Caco-2 (cell line): ENCODE results near the gene PITX2. TPM values are rescaled to one million over a fixed set of nuclear protein-coding genes. Genes with fewer than 3 reads are reported as not detected.
A peak's percentile ranks its signal among the peaks of the same experiment; 100 is the strongest.

ENCODE experiments used
- BruUV-seq: library from RNA; stranded (reverse); fragments of 400-500 nt; replicated peaks from 2 replicates; lab custom pipeline; 2021; lab: Mats Ljungman, UMichigan
- CTCF ChIA-PET: fragments of 300-600 bp; sonication (Branson Sonifier 250); formaldehyde crosslinking; loops from one replicate; lab custom pipeline; 2022; ENCODE audit warnings: antibody characterized with exemption; lab: Charles Lee
- POLR2A ChIA-PET: fragments of 300-600 bp; sonication (Branson Sonifier 250); formaldehyde crosslinking; loops from one replicate; lab custom pipeline; 2022; ENCODE audit warnings: antibody characterized with exemption; lab: Charles Lee
- DNase-seq, 2 experiments: peaks; one replicate each; pipeline versions ENCODE4 v3.0.0 to v3.0.0-alpha.2; 2020 to 2022
- H3K27me3 ChIP-seq: replicated peaks from 2 replicates; pipeline ENCODE4 v1.6.0; 2011; ENCODE audit warnings: low read length; ENCODE audit not compliant: control insufficient read depth, insufficient read depth
- H3K36me3 ChIP-seq: 2 replicates; pipeline ENCODE4 v1.5.1; 2011; ENCODE audit warnings: low read length; ENCODE audit not compliant: control insufficient read depth, insufficient read depth
- H3K4me1 ChIP-seq: fragments of 250-450 bp; sonication (Bioruptor Pico); 2 replicates; pipeline ENCODE4 v1.5.1; 2020; ENCODE audit warnings: mild to moderate bottlenecking
- H3K4me3 ChIP-seq: 2 replicates; pipeline ENCODE4 v1.5.1; 2011; ENCODE audit warnings: low read depth, mild to moderate bottlenecking, control low read depth, low read length
- H3K9me3 ChIP-seq: fragments of 250-450 bp; sonication (Bioruptor Pico); 2 replicates; pipeline ENCODE4 v1.5.1; 2020; ENCODE audit warnings: mild to moderate bottlenecking, moderate library complexity
- H3K27ac Mint-ChIP-seq: one replicate; pipeline ENCODE4 v1.8.0; 2022; ENCODE audit warnings: mixed read lengths; ENCODE audit not compliant: unreplicated experiment
- H3K27me3 Mint-ChIP-seq: one replicate; pipeline ENCODE4 v1.8.0; 2022; ENCODE audit warnings: mixed read lengths; ENCODE audit not compliant: insufficient read depth, unreplicated experiment
- H3K36me3 Mint-ChIP-seq: one replicate; pipeline ENCODE4 v1.8.0; 2022; ENCODE audit warnings: mild to moderate bottlenecking, mixed read lengths; ENCODE audit not compliant: insufficient read depth, unreplicated experiment
- H3K4me1 Mint-ChIP-seq: one replicate; pipeline ENCODE4 v1.8.0; 2022; ENCODE audit warnings: low read depth, mixed read lengths; ENCODE audit not compliant: unreplicated experiment
- H3K4me3 Mint-ChIP-seq: one replicate; pipeline ENCODE4 v1.8.0; 2022; ENCODE audit warnings: mild to moderate bottlenecking, moderate library complexity, mixed read lengths; ENCODE audit not compliant: unreplicated experiment
- H3K9me3 Mint-ChIP-seq: one replicate; pipeline ENCODE4 v1.8.0; 2022; ENCODE audit warnings: mixed read lengths; ENCODE audit not compliant: unreplicated experiment
- intact Hi-C: fragments of 100-400 bp; cut with micrococcal nuclease; formaldehyde crosslinking; loops from one replicate; pipeline ENCODE4 v1.10.0; 2022; ENCODE audit not compliant: unreplicated experiment
- total RNA-seq: library from RNA; stranded (reverse); gene quantifications from 2 replicates; pipeline ENCODE4 v1.2.3, GENCODE V29; 2022
- TF ChIP-seq, protein P1 (sequence below), 2 experiments: fragments of 200-600 bp in 1 of 2; IDR thresholded peaks; 1 replicate in 1 of 2; 2 replicates in 1 of 2; pipeline versions ENCODE4 v1.5.1 to v1.8.0; 2011 to 2022; ENCODE audit warnings: antibody characterized with exemption in 1 of 2, control low read depth in 1 of 2, inconsistent platforms in 1 of 2, low read depth in 1 of 2, low read length in 1 of 2, mild to moderate bottlenecking in 1 of 2, moderate library complexity in 1 of 2; ENCODE audit not compliant: insufficient read depth in 1 of 2, severe bottlenecking in 1 of 2, unreplicated experiment in 1 of 2

The PITX2 gene
- total RNA-seq, 1 experiment from 2014 or later, result 82.8 TPM

DNA sequence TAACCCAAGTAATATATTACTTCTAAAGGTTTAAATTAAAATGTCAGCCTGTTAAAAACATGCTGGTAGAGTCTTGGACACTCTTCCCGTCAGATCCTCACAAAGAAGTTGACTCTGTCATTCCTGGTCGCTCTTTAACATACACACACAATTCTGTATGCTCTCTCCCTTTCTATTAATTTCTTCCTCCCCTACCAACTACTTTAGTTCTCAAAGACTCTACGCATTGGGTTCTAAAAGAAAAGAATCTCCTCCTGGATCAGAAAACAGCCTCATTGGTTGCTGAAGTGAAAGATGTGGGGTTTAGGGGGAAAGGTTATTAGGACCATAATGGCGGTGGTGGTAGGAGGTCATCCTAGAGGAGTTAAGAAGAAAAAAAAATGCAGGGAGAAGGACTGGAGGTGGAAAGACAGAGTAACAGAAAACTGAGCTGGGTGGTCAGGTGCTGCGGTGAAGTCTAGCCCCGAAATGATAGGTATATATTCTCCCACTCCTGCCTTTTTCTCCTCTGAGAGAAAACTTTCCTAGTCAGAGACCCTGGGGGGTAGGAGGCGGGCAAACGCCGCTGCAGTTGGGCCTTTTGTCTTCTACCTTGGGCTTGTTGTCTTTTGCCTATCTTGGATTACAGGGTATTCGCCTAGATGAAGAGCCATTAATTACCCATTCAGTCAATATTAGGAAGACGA lies 5.2 kb upstream of the PITX2 start:
- no peak overlapping the region for H3K4me3 Mint-ChIP-seq
- TF ChIP-seq, protein P1, sequence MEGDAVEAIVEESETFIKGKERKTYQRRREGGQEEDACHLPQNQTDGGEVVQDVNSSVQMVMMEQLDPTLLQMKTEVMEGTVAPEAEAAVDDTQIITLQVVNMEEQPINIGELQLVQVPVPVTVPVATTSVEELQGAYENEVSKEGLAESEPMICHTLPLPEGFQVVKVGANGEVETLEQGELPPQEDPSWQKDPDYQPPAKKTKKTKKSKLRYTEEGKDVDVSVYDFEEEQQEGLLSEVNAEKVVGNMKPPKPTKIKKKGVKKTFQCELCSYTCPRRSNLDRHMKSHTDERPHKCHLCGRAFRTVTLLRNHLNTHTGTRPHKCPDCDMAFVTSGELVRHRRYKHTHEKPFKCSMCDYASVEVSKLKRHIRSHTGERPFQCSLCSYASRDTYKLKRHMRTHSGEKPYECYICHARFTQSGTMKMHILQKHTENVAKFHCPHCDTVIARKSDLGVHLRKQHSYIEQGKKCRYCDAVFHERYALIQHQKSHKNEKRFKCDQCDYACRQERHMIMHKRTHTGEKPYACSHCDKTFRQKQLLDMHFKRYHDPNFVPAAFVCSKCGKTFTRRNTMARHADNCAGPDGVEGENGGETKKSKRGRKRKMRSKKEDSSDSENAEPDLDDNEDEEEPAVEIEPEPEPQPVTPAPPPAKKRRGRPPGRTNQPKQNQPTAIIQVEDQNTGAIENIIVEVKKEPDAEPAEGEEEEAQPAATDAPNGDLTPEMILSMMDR (IDR thresholded peaks at IDR 0.05; ENCODE audit: insufficient read depth in 1 of 2, low read depth in 1 of 2, low read length in 1 of 2, severe bottlenecking in 1 of 2, unreplicated experiment in 1 of 2), result no peak
- Histone ChIP-seq H3K36me3 (peaks cover 9% of the 10 kb centered on the region), H3K27me3 (no peaks in the 10 kb centered on the region), H3K9me3 (no peaks in the 10 kb centered on the region), H3K4me3 (no peak overlapping the region), H3K4me1 (peaks cover 38% of the 10 kb centered on the region)
- POLR2A ChIA-PET, result interaction anchor here (1.4 kb wide), 1 partner anchor 165 kb away, joined by 3 read pairs; no protein-coding TSS in a partner anchor
- peaks cover 42% of the 10 kb centered on the region for H3K4me1 Mint-ChIP-seq
- peaks cover 97% of the 10 kb centered on the region for H3K36me3 Mint-ChIP-seq
- CTCF ChIA-PET, result no interaction called here
- H3K27me3 Mint-ChIP-seq, result no peaks in the 10 kb centered on the region
- DNase-seq, result no peak
- H3K9me3 Mint-ChIP-seq, result no peaks in the 10 kb centered on the region
- no peak overlapping the region for H3K27ac Mint-ChIP-seq
- BruUV-seq, result no TSS peak
- intact Hi-C loops, result loop anchor here (10.0 kb wide), 1 partner anchor 433 kb away; the partner anchor contains the start of gene ELOVL6

DNA sequence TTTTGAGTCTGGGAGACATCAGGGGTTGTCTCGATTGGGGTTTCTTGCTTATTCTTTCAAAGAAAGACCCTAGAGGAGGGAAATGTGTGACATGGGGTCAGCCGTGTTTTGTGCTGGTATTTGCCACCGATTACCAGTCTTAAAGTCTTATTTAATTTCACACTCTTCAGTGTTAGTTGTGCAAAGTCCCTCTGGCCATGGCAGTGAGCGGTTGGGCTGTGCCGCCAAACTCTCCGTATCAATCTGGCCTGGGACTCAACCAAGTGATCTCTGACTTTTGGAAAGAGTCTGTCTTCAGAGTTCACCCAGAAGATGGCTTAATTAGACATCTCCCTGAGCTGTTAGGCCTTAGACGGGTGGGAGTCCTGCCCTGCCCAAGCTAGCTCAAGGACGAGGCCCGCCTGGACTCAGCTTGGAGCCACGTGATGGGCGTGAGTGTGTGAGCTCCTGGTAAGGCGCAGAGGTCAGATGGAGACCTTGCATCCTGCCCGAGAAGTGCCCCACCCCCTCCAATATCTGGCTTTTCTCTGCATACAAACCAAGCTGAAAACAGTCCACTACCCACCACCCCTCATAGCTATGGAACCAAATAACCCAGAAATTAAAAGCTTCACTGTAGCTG lies 3.8 kb upstream of the PITX2 start:
- no peaks in the 10 kb centered on the region for H3K27me3 ChIP-seq
- H3K4me3 ChIP-seq, result no peak overlapping the region
- ChIA-PET CTCF (interaction anchor here (1.0 kb wide), 1 partner anchor 10 kb away, joined by 6 read pairs; no protein-coding TSS in a partner anchor), POLR2A (interaction anchor here (0.9 kb wide), 1 partner anchor 9 kb away, joined by 4 read pairs; no protein-coding TSS in a partner anchor)
- H3K36me3 ChIP-seq, result peaks cover 4% of the 10 kb centered on the region; the same call in 1 of the 2 replicates
- TF ChIP-seq, protein P1 (IDR thresholded peaks at IDR 0.05; ENCODE audit: insufficient read depth in 1 of 2, low read depth in 1 of 2, low read length in 1 of 2, severe bottlenecking in 1 of 2, unreplicated experiment in 1 of 2), result no peak
- H3K4me1 ChIP-seq, result peaks cover 38% of the 10 kb centered on the region
- intact Hi-C loops, result loop anchor here (10.0 kb wide), 1 partner anchor 432 kb away; the partner anchor contains the start of gene ELOVL6
- H3K27me3 Mint-ChIP-seq, result no peaks in the 10 kb centered on the region
- H3K4me1 Mint-ChIP-seq, result peaks cover 42% of the 10 kb centered on the region
- peaks cover 97% of the 10 kb centered on the region for H3K36me3 Mint-ChIP-seq
- BruUV-seq, result no TSS peak
- H3K9me3 Mint-ChIP-seq, result no peaks in the 10 kb centered on the region
- no peak for DNase-seq
- no peaks in the 10 kb centered on the region for H3K9me3 ChIP-seq
- peak overlapping the region; percentile 31 for H3K27ac Mint-ChIP-seq
- H3K4me3 Mint-ChIP-seq, result no peak overlapping the region

DNA sequence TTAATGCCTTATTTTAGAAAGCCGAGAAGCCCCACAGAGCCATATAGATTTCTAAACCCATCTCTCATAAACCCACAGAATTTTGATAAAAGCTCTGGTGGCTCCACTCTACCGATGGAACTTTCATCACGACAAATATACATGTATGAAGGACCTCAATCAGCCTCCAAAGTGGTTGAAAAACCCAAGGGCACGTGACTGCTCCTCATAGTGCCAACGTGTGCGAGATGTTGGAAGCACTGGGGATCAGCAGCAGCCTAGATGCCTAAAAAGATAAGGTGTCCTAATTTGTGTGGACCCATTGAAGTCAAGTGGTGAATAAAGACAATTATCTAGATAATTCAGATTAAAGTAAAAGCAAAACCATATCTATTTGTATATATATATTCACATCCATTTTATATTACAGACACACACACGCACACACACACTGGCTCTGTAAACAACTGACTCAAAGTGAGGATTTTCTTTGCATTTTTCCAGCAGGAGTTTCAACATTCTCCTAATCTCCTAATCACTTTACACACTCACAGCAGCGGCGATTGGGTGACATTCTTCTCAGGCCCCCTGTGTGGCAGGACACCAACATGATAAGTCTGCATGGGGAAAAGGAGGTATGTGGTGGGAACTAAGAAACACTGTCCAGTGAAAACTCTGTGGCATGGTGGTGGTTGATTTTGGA lies 2.8 kb upstream of the PITX2 start:
- peaks cover 97% of the 10 kb centered on the region for H3K36me3 Mint-ChIP-seq
- TF ChIP-seq, protein P1 (IDR thresholded peaks at IDR 0.05; ENCODE audit: insufficient read depth in 1 of 2, low read depth in 1 of 2, low read length in 1 of 2, severe bottlenecking in 1 of 2, unreplicated experiment in 1 of 2), result no peak
- Histone ChIP-seq H3K4me3 (no peak overlapping the region), H3K27me3 (no peaks in the 10 kb centered on the region), H3K36me3 (peaks cover 4% of the 10 kb centered on the region; the same call in 1 of the 2 replicates), H3K9me3 (no peaks in the 10 kb centered on the region), H3K4me1 (peaks cover 38% of the 10 kb centered on the region)
- peak overlapping the region; percentile 92 for H3K4me3 Mint-ChIP-seq
- ChIA-PET CTCF (interaction anchor here (1.1 kb wide), 1 partner anchor 42 kb away, joined by 3 read pairs; no protein-coding TSS in a partner anchor), POLR2A (no interaction called here)
- no peaks in the 10 kb centered on the region for H3K27me3 Mint-ChIP-seq
- peak; percentile 63 to 65 for DNase-seq
- H3K27ac Mint-ChIP-seq, result peak overlapping the region; percentile 31
- H3K4me1 Mint-ChIP-seq, result peaks cover 42% of the 10 kb centered on the region
- H3K9me3 Mint-ChIP-seq, result no peaks in the 10 kb centered on the region
- no TSS peak for BruUV-seq
- intact Hi-C loops, result loop anchor here (10.0 kb wide), 1 partner anchor 431 kb away; the partner anchor contains the start of gene ELOVL6
